MCF 10A (cell line): Measurements from ENCODE around the gene TRIM59. TPM values are rescaled to one million over a fixed set of nuclear protein-coding genes. Genes with fewer than 3 reads are reported as not detected.

Source experiments
- BruUV-seq: library from RNA; stranded (reverse); fragments of 400-500 nt; replicated peaks from 2 replicates; lab custom pipeline; 2021; lab: Mats Ljungman, UMichigan
- CTCF ChIA-PET: fragments of 300-600 bp; sonication (Branson Sonifier 250); formaldehyde crosslinking; extraction: SDS; loops from one replicate; lab custom pipeline; 2021; ENCODE audit warnings: antibody characterized with exemption, inconsistent platforms; lab: Yijun Ruan, JAX
- POLR2A ChIA-PET: fragments of 300-600, 350-650 bp; sonication (Branson Sonifier 250); formaldehyde crosslinking; extraction: SDS; loops from one replicate; lab custom pipeline; 2020; ENCODE audit warnings: antibody characterized with exemption, inconsistent platforms; lab: Yijun Ruan, JAX
- DNase-seq: peaks from one replicate; pipeline ENCODE4 v3.0.0-alpha.2; 2018; ENCODE audit not compliant: unreplicated experiment
- H3K27ac Mint-ChIP-seq: one replicate; pipeline ENCODE4 v1.8.0; 2022; ENCODE audit warnings: mild to moderate bottlenecking, low read depth, mixed read lengths; ENCODE audit not compliant: unreplicated experiment
- H3K27me3 Mint-ChIP-seq: one replicate; pipeline ENCODE4 v1.8.0; 2022; ENCODE audit warnings: mixed read lengths; ENCODE audit not compliant: insufficient read depth, unreplicated experiment
- H3K36me3 Mint-ChIP-seq: one replicate; pipeline ENCODE4 v1.8.0; 2022; ENCODE audit warnings: mild to moderate bottlenecking, moderate library complexity, mixed read lengths; ENCODE audit not compliant: insufficient read depth, unreplicated experiment
- H3K4me1 Mint-ChIP-seq: one replicate; pipeline ENCODE4 v1.8.0; 2022; ENCODE audit warnings: mixed read lengths; ENCODE audit not compliant: insufficient read depth, unreplicated experiment
- H3K4me3 Mint-ChIP-seq: one replicate; pipeline ENCODE4 v1.8.0; 2022; ENCODE audit warnings: mild to moderate bottlenecking, moderate library complexity, mixed read lengths; ENCODE audit not compliant: unreplicated experiment
- H3K9me3 Mint-ChIP-seq: one replicate; pipeline ENCODE4 v1.8.0; 2022; ENCODE audit warnings: mixed read lengths; ENCODE audit not compliant: unreplicated experiment
- intact Hi-C: fragments of 100-400 bp; cut with micrococcal nuclease; formaldehyde crosslinking; loops from 2 replicates; pipeline ENCODE4 v1.14.1; 2022
- total RNA-seq: library from RNA; stranded (reverse); gene quantifications from 2 replicates; pipeline ENCODE4 v1.2.3, GENCODE V29; 2022
- TF ChIP-seq, protein P1 (sequence below): fragments of 200-600 bp; IDR thresholded peaks from one replicate; pipeline ENCODE4 v1.8.0; 2022; ENCODE audit warnings: antibody characterized with exemption, mild to moderate bottlenecking; ENCODE audit not compliant: unreplicated experiment

Gene TRIM59
- total RNA-seq, 1 experiment from 2014 or later, result 15.1 TPM

DNA sequence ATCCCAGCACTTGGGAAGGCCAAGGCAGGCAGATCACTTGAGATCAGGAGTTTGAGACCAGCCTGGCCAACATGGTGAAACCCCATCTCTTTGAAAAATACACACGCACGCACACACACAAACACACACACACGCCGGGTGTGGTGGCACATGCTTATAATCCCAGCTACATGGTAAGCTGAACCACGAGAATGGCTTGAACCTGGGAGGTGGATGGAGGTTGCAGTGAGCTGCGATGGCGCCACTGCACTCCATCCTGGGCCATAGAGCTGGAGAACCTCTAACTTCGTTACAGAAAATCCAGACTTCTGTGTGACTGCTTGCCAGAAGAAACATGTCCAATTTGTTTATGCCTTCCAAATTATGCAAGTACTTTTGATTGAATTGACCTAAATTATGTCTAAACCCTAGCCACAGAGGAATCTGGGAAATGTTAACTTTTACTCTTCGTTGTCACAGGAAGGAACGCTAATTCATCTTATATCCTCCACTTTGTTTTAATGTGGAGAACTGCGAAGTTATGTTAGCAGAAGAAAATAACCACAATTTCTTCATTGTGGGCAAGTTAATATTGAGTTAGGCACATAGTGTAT lies 21.7 kb downstream of the TRIM59 start:
- ChIA-PET POLR2A (interaction anchor here (0.6 to 0.9 kb wide), 3 partner anchors 10 to 52 kb away, joined by 3 to 4 read pairs (median 3); no protein-coding TSS in a partner anchor), CTCF (interaction anchor here (1.4 kb wide), 1 partner anchor 15 kb away, joined by 3 read pairs; no protein-coding TSS in a partner anchor)
- Mint-ChIP-seq H3K4me1 (no peaks in the 10 kb centered on the region), H3K4me3 (no peak overlapping the region), H3K36me3 (peaks cover 82% of the 10 kb centered on the region), H3K27ac (no peak overlapping the region), H3K27me3 (no peaks in the 10 kb centered on the region), H3K9me3 (no peaks in the 10 kb centered on the region)
- TF ChIP-seq, protein P1, sequence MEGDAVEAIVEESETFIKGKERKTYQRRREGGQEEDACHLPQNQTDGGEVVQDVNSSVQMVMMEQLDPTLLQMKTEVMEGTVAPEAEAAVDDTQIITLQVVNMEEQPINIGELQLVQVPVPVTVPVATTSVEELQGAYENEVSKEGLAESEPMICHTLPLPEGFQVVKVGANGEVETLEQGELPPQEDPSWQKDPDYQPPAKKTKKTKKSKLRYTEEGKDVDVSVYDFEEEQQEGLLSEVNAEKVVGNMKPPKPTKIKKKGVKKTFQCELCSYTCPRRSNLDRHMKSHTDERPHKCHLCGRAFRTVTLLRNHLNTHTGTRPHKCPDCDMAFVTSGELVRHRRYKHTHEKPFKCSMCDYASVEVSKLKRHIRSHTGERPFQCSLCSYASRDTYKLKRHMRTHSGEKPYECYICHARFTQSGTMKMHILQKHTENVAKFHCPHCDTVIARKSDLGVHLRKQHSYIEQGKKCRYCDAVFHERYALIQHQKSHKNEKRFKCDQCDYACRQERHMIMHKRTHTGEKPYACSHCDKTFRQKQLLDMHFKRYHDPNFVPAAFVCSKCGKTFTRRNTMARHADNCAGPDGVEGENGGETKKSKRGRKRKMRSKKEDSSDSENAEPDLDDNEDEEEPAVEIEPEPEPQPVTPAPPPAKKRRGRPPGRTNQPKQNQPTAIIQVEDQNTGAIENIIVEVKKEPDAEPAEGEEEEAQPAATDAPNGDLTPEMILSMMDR, result no peak
- no peak for DNase-seq
- no TSS peak for BruUV-seq
- intact Hi-C loops, result no loop called here

DNA sequence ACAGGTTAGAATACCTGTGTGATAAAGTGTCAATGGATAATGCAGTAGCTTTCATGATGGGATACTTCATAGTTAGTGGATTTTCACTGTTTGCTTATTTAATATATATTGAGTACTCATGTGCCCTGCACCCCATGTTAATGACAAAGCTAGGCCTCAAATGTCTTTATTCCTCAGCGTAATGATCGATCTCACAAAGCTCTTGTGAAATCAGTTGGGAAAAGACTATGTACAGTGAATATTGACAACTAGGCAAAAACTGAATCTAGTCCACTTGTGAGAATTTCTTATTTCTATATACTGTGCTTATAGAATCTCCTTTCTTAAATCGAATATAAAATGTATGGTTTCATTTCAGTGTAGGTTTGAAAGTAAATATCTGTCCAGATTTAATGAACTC lies 32.3 kb downstream of the TRIM59 start:
- Mint-ChIP-seq H3K4me1 (peaks cover 17% of the 10 kb centered on the region), H3K27me3 (no peaks in the 10 kb centered on the region), H3K4me3 (no peak overlapping the region), H3K36me3 (peaks cover 79% of the 10 kb centered on the region), H3K9me3 (no peaks in the 10 kb centered on the region), H3K27ac (peak overlapping the region; percentile 12)
- DNase-seq, result no peak
- TF ChIP-seq, protein P1, result no peak
- no TSS peak for BruUV-seq
- intact Hi-C loops, result loop anchor here (10.0 kb wide), 1 partner anchor 193 kb away; the partner anchor contains the start of gene C3orf80
- ChIA-PET CTCF (interaction anchor here (0.7 to 1.3 kb wide), 5 partner anchors 16 to 254 kb away, joined by 3 to 5 read pairs (median 4); no protein-coding TSS in a partner anchor), POLR2A (interaction anchor here (0.6 to 2.0 kb wide), 5 partner anchors 9 to 53 kb away, joined by 3 to 7 read pairs (median 4); partner anchors contain the start of gene TRIM59)

DNA sequence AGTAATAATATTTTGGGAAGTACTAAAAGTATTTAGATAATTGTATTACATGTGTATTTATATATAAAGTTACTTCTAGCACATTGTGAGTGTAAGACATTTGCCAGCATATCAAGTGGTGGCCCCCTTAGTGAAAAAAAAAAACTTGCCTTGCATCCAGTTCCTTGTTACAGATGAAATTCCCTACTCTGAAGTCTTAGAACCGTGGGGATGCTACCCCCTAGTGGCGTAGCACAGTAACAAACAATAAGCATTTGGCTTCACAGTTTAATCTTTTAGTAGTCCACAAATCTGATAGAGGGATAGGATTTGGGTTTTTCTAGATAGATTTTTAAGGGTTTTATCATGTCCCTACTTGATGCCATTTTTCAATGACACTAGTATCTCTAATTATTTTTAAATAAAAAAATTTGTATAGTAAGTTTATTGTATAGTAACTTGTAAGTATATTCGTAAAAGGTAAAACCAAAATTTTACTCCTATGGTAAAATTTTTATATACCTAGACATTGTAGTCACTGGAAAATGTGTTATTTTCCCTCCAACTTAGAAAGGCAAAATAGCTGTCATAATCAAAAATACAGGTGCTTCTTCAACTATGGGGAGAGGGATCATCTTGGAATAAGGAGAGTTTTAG lies 35.9 kb downstream of the TRIM59 start:
- H3K36me3 Mint-ChIP-seq, result peaks cover 62% of the 10 kb centered on the region
- TF ChIP-seq, protein P1, result peak; percentile 78

More for the DNA sequence above, 35.9 kb downstream of the TRIM59 start:
- Mint-ChIP-seq H3K27me3 (no peaks in the 10 kb centered on the region), H3K4me1 (peaks cover 18% of the 10 kb centered on the region), H3K9me3 (peaks cover 2% of the 10 kb centered on the region), H3K27ac (no peak overlapping the region), H3K4me3 (no peak overlapping the region)
- ChIA-PET CTCF (interaction anchor here (0.5 to 4.6 kb wide), 34 partner anchors 10 to 652 kb away, joined by 3 to 53 read pairs (median 4); partner anchors contain the start of gene IFT80), POLR2A (interaction anchor here (0.9 to 6.8 kb wide), 4 partner anchors 11 to 35 kb away, joined by 3 to 70 read pairs (median 34); partner anchors contain the start of genes IFT80, SMC4 and TRIM59)
- DNase-seq, result peak; percentile 79
- intact Hi-C loops, result loop anchor here (1.0 to 10.0 kb wide), 4 partner anchors 71 to 381 kb away; partner anchors contain the start of gene C3orf80
- no TSS peak for BruUV-seq
